Left colon (tissue), 2 donors: ENCODE measurements around the gene BANF2. TPM values are rescaled to one million over a fixed set of nuclear protein-coding genes. Genes with fewer than 3 reads are reported as not detected.

Experiments used
- ATAC-seq: fragments of 200-7000 bp; cut with Tn5 transposase; one replicate; pipeline ENCODE4 v1.9.1; 2020; ENCODE audit warnings: mild to moderate bottlenecking, moderate library complexity
- DNase-seq, 2 donors: peaks; one replicate each; pipeline ENCODE4 v3.0.0-alpha.2; 2020
- intact Hi-C, 2 donors: fragments of 100-400 bp; cut with DNase I in 1 of 2; cut with micrococcal nuclease in 1 of 2; formaldehyde crosslinking; loops; one replicate each; pipeline versions ENCODE4 v1.11.2 to v1.14.0; 2022; cut with DNase I, micrococcal nuclease
- total RNA-seq, 2 donors: library from RNA; stranded (reverse); fragmentation: NEBNext Ultra II Directional; extraction: Animal tissue kit (Norgen Biotek cat#: 25700); gene quantifications; one replicate each; pipeline ENCODE4 v1.2.1, GENCODE V29; 2021
- donor health status: DM: no; HTN: no; CAD: no.
- donor health status: DM: yes; HTN: yes; CAD: no.

Gene BANF2
- total RNA-seq, 2 donors from 2014 or later, result not detected

DNA sequence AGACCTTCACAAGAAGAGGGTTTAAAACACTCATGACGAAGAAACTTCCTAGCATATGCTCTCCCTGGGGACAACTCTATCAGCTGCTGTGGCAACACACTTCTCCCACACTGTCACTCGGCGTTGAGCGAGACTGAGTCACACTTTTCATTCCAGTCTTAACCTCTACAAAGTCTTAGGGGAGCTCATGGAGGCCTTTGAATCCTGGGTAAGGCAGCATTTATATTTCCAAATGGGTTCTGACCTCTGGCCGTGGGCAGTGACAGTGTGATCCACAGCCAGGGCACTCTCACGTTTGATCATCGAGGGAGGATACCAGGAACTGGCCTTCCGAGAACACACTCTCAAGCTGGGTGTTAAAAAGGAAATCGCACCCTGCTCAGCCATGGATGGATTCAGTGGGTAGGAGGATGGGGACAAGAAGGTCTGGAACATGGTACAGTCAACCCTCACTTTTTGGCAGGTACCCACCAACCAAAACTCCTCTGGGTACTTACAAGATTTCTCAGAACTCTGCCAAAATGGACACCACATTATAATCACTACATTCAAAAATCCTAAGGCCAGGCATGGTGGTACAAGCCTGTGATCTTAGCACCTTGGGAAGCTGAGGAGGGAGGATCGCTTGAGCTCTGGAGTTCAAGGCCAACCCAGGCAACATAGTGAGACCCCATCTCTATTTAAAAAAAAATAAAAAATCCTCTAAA is 37.3 kb upstream of the BANF2 start:
- DNase-seq (peak in 1 of 2 donors; percentile 23), ATAC-seq (peak; percentile 50)
- intact Hi-C loops, result no loop called here

DNA sequence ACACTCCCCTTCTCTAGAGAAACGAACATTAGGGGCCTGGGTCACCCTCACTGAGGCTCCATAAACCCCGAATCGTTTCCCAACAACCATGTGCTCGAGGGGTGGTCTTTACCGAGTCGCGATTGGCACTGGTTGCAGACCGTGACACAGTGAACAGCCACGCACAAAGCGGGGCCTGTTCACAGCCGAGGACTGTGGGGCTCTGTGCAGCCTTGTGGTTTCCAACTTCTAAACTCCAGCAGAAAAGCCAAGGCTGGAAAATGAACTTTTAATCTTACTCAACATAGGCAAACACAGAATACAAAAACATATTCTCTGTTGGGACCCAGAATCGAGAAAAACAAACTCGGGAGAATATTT is 36.7 kb upstream of the BANF2 start:
- peak in 1 of 2 donors; percentile 13 for DNase-seq
- ATAC-seq, result no peak
- intact Hi-C loops, result no loop called here

DNA sequence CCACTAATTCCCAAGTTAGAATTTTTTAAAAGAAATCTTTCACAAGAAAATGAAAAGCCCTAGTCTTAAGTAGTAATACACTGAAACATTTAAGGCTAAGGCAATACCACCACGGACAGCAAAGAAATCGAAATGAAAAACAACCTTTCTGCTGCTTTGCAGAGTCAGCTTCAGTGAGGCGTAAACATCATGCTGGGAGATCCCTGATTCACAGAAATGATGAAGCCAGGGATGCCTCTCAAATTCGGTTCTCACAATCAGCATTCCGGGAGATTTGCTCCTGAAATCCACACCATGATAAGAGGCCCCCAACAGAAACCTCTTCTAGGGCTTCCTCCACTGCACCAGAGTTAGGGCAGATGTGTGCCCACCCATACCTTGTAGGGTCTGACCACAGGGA is 36.3 kb upstream of the BANF2 start:
- ATAC-seq, result no peak
- DNase-seq, result peak in 1 of 2 donors; percentile 5
- intact Hi-C loops, result no loop called here

DNA sequence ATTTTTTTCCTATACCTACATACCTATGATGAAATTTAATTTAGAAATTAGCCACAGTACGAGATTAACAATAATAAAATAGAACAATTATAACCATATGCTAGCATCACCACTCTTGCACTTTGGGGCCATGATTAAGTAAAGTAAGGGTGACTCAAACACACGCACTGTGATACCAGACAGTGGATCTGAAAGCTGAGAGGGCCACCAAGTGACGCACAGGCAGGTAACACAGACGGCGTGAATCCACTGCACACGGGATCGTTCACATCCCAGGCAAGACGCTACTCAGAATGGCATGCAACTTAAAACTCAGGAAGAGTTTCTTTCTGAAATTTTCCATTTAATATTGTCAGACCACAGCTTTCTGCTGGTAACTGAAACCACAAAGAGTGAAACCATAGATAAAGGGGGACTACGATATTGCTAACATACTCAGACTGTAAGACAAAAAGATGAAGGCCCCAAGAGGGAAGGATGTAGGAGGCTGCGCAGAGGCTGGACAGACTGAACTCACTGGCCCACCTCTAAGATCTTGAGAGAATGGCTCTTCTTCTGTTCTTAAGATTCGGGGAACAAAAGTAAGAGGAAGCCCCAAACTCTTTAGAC is 35.6 kb upstream of the BANF2 start:
- intact Hi-C loops, result no loop called here
- ATAC-seq (no peak), DNase-seq (peak; percentile 1 to 16)

DNA sequence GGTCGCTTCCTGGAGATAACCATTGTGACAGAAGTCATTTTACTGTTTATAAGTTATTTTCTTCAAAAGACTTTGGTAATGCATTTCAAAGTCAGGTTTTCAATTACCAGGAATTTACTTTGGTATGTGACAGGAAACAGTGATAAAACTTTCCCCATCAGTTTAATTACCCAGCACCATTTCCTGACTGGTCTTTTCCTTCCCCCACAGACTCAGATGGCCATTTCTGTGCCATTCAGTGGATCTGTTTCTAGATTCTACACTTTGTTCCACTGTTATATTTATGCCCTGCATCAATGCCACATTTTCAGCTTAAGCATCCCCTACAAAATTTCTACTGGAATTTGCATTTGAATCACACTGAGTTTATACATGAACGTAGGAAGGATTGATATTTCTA is 34.0 kb upstream of the BANF2 start:
- ATAC-seq (no peak), DNase-seq (no peak)
- intact Hi-C loops, result no loop called here

DNA sequence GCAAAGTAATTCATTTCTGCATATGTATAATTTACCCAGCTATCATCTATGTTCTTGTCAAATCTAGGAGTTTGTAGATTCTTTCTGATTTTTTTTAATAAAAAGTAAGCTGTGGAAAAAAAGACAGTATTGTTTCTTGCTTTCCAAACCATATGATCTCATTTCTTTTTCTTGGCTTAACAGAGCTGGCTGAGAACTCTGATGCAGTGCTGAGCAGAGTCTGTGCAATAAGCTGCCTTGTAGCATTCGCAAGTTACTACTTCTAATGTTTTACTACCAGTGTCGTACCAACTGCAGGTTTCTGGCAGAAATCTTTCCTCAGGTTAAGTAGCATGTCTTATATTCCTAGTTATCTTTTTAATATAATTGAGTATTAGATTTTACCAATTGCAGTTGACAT is 33.3 kb upstream of the BANF2 start:
- ATAC-seq, result no peak

DNA sequence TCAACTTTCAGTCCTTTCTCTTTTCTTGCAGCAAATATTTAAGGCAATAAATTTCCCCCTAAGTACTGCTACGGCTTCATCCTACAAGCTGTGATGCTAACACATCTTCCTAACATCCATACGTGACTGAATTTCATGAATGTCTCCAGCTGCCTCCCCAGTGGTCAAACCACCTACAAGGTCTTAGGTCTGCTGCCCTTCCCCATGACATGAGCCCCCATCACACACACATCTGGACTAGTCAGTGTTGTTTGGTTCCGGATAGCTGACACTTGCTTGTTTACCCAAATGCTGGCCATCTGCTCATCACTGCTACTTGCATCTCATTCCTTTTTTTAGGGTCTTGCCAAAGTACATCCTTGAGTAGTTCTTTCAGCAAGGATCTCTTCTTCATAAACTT is 32.3 kb upstream of the BANF2 start:
- intact Hi-C loops, result no loop called here
- ATAC-seq, result no peak
- DNase-seq, result no peak

More for the DNA sequence above, 33.3 kb upstream of the BANF2 start:
- intact Hi-C loops, result no loop called here
- no peak for DNase-seq

DNA sequence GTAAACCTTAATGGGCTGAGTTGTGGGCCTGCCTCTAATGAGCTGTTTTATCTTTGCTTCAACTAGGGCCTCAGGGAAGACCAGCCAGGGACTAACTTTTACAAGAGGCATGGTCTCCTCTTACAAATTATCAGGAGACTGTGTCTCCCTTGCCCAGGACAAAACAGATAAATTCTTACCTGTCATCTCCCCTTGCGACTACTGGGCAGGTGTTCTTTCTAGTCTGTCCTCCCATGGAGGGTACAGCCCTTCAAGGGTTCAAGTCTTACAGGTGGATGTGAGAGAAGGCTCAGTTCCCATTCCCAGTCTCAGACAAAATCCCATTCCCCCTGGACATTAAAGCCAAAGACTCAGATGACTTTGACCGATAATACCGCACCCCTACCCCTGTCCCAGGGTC is 31.3 kb upstream of the BANF2 start:
- DNase-seq, result no peak
- no peak for ATAC-seq
- intact Hi-C loops, result no loop called here

DNA sequence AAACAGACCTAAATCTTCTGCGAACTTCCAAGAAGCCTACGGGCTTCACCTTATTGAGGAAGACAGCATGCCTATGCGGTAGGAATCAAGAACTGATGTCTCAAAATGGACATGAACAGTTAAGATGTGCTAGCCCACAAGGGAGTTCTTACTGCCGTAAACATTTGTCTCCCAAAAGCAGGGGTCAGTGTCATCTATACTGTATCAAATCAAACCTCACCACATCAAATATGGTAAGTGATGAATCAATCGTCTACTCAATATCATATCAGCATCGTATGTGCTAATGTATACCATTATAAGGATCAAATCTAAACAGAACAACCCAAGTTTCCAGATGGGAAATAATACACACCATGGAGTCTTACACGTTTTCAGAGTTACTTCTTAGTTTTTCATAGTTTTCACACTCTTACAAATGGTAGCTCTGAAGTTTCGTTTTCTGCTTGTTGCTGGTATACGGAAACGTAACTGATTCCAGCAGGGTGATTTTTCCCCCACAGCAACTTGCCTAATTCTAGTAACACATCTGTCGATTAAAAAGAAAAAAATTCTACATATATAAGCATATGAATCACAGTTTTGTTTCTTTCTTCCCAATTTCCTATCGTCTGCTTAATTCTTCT is 30.3 kb upstream of the BANF2 start:
- intact Hi-C loops, result no loop called here
- no peak for DNase-seq
- ATAC-seq, result no peak

DNA sequence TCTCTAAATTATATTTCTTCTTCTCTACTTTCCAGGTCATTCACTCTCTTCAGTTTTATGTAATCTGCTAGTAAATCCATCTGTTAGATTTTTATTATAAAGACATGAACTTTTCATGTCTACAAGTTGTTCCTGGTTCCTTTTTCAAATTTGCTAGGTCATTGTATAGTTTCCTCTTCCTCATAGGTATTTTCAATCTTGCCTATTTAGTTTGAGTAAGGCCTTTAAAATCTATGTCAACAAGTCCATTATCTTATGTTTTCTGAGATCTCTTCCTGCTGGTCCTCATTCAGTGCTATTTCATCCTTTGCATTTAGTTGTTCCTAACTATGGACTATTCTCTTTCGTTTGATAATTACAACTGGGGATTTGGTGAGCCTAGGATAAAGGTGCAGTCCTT is 28.8 kb upstream of the BANF2 start:
- intact Hi-C loops, result no loop called here
- peak; percentile 52 for ATAC-seq
- DNase-seq, result no peak

DNA sequence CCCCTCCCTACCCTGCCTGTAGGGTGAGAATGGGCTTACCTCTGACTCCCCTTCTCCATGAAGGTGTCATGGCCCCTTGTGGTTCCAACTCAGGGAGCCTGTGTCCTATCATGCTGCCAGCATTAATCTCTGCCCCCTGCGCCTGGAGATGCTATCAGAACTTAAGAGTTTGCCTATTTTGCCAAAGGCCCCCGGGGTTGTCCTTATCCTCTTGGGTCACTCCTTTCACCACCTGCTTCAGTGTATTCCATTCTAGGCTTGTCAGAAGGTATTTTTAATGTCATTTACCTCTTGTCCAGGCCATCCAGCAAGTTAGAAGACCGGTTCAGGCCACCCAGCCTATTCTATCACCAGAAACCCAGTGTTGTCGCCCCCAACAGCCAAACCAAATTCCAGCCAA is 28.2 kb upstream of the BANF2 start:
- ATAC-seq (peak; percentile 9), DNase-seq (no peak)
- intact Hi-C loops, result no loop called here

DNA sequence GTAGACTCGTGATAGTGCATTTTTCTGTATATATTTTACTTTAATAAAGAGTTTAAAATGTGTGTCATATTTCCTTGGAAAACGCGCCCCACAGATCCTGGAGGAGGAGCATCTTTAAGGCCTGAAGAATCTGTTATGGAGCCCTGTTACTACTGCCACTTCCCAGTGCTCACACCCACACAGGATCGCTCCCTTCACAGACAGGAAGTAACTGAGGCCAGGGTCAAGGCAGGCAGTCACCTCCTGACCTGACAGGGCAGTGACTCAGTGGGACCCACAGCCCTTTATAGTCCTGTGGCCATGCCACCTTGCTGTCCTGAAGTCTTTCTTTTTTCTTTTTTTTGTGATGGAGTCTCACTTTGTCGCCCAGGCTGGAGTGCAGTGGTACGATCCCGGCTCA is 26.7 kb upstream of the BANF2 start:
- peak; percentile 17 for ATAC-seq

DNA sequence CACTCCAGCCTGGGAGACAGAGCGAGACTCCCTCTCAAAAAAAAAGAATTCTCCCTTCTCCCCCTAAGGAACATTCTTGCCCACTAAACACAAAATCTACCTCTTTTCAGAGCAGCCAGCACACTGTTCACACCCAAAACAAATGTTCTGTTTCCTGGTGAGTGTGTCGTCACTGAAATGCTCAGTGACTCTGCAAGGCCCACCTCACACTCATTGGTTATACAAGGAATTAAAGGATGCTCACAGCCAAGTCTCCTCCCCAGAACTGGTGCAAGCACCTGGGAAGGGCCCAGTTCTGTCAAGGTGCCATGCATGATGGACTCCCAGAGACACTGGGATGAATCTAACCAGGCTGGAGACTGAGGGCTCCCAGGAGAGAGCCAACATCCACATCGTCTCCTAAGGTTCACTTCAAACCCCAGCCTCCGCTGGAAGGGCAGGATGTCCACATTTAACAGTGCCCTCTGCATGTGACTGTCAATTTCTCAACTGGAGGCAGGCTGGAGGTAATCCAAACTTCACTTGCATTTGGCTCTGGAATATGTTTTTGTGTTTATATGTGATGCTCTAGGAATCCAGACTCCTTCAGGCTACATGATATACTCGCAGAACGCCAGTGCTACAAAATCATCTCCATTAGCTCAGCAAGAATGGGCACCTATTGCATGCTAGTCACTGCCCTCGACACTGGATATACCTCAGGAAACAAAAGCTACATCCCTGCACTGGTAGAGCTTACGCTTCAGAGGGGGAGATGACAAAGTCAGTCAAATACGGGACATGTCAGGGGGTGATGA is 24.8 kb upstream of the BANF2 start:
- DNase-seq (no peak), ATAC-seq (no peak)
- intact Hi-C loops, result no loop called here

More for the DNA sequence above, 26.7 kb upstream of the BANF2 start:
- intact Hi-C loops, result no loop called here
- DNase-seq, result no peak

DNA sequence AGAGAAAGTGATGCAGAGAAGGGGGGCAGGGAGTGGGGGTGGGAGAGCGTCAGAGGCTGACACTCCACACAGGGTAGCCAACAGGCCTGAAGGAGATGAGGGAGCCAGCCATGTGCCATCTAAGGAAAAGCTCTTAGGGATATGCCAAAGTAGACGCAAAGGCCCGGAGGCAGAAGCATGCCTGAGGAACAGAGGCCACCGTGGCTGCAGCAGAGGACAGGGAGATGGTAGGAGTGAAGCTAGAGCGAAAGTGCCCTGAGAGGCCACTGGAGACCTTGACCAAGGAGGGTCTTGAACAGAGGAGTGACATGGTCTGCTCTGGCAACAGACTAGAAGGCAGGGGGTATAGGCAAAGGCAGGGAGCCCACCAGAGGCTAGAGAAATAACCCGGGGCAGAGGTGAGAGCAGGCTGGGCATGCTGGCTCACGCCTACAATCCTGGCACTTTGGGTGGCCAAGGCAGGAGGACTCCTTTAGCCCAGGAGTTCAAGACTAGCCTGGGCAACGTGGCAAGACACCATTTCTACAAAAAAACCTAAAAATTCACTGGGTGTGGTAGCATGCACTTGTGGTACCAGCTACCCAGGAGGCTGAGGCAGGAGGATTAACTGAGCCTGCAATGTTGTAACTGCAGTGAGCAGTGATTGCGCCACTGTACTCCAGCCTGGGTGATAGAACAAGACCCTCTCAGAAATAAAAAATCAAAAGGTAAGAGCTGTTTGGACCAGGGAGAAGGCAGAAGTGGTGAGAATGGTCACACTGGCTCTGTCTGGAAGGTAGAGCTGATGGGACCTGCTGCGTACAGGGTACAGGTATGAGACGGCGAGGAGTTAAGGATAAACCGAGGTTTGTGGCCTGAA is 24.0 kb upstream of the BANF2 start:
- ATAC-seq (no peak), DNase-seq (no peak)
- intact Hi-C loops, result no loop called here

DNA sequence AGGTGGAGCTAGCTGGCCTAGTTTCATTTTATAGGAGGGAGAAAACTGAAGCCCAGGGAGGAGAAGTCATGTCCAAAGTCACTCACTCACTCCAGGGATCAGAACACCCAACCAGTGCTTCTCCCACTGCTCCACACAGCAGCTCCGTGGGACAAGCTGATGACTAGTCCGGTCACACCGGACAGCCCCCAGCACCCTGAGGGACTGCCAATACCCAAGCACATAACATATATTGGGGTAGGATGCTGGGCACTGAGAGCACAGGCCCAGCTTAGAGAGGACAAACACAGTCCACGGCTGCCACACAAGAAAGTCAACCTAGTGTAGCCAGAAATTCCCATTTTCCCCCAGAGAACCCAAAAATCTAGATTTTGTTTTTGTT is 23.4 kb upstream of the BANF2 start:
- ATAC-seq, result no peak
- intact Hi-C loops, result no loop called here
- DNase-seq, result no peak

DNA sequence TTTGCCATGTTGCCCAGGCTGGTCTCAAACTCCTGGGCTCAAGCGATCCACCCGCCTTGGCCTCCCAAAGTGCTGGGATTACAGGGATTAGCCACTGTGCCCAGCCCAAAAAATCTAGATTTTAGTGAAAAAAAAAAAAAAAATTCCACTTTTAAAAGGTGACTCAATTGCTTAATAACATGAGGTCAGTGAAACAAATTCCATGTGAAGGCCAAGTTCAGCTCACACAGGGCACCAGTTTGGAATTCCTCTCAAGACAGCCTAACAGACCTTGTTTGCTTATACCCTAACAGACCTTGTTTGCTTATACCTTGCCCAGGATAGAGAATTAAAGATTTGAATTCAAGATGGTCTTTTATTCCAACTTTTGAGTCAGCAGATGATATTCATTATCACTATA is 22.8 kb upstream of the BANF2 start:
- DNase-seq (no peak), ATAC-seq (no peak)
- intact Hi-C loops, result no loop called here

DNA sequence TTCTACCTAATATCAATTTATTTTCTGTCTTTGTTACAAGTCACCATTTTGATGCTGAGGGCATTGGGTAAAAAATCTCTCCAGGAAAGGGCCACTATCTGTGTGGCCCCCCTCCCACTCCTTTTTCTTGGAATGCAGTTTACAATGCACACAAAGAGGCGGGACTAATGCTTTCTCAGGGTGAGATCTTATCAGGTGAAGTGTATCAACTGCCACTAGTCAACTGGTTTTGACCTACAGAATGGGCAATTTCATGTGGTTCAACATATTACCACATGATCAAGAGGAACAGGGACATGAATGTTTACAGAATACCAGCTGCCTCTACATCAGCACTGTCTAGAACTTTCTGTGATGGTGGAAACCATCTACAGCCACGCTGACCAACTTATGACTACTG is 21.5 kb upstream of the BANF2 start:
- intact Hi-C loops, result no loop called here
- DNase-seq, result no peak
- no peak for ATAC-seq

DNA sequence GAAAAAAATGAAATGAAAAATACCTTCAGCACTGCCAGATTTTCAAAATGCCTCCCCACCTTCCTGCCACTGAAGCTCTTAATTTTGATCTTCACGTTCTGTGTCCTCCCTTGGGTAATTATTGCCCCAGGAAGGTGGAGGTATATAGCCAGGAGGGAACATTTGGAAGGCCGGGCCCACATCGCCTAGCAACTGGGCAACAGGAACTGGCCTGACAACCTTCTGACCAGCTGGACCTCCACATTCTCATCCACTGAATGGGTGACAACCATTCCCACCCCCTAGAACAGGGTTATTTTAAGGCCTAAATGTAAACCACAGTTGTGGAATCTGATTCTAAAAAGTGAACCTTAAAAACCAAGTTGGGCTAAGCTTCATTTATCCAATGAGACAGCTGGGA is 20.9 kb upstream of the BANF2 start:
- intact Hi-C loops, result no loop called here
- ATAC-seq (no peak), DNase-seq (no peak)
